Measurements from ENCODE around the gene PGBD5.

PGBD5 gene

DNA sequence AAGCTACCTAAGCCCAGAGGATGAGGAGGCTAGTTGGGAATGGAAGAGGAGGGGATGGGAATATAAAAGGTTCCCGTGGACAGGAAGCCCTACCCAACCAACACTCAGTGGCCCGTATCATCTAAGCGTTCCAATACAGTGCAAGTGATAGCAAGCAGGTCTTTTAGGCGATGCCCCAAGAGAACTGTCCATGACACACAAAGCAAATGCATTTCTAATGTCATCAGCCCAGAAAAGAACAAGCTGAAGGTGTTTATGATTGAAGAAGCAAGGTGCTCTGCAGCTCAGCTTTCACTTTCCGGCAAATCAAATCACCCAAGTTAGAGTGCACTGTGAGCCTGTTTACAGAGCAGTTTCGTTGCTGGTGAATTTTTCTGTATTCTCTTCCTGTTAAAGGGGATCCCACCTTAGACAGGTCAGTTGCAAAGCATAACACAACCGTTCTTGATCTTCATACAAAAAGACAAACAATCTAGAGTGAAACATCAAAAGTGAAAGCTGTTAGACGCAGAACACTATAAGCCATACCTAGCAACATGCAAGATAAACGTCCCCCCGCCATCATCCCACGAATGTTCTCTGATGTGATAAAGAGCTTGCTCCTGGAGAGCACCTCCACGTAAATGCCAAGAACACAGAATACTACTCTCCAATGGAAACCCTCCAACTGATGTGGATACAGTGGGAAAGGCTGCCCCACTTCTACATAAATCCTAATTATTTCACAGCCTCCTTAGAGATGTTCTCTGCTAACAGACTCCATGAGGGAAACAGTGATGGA is 54.0 kb downstream of the PGBD5 start:
- no peak for DNase-seq

DNA sequence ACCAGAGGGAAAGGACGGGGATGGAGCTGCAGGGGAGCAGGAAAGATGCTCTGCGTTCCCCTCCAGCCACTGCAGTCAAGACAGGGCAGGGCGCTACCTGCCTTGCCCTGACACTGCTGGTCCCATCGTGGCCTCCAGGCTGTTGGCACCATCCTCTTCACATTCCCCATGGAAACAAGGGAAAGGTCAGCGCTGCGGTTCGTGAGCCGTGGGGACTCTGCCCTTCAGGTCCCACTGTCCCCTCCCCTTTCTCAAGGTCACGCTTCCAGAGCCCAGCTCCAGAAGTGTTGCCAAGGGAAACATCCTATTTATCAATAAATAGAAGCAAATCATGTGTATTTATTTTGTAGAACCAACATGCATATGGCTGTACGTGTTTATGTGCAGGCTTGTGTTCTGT is 56.0 kb downstream of the PGBD5 start:
- DNase-seq = no peak

DNA sequence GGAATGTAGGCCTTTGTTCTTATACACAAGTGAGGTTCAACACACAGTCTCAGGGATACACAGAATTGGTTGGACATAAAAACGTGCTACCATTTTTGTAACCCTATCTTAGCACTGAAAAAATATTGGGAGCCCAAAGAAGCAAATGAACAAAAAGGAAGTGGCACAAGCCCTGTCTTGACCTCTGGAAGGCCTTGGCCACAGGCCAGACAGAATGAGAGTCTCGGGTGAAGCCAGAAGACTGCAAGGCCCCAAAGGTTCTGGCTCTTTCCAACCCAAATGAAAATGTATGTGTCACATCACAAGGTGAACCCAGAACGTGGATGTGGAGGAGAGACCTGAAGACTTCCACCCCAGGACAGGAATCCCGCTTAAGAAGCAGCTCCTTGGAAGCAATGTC is 57.3 kb downstream of the PGBD5 start:
- no peak for DNase-seq

DNA sequence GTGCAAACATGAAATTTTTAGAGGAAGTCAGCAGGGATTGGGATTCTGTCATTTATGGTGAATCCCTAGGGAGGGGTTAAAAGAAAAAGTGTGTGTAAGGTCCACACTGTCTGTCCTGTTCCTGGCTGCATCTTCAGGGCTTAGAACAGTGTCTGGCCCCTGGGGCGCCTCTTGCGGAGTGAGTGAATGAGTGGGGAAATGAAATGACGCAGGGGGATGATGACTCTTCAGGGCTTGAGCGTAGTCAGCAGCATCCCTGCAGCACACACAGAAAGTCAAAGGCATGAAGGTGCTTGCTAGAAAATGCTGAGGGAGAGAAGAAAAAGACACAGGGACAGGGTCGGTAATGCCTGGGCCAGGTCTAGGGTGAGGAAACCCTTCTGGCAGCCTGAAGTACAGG is 57.8 kb downstream of the PGBD5 start:
- DNase-seq = no peak

DNA sequence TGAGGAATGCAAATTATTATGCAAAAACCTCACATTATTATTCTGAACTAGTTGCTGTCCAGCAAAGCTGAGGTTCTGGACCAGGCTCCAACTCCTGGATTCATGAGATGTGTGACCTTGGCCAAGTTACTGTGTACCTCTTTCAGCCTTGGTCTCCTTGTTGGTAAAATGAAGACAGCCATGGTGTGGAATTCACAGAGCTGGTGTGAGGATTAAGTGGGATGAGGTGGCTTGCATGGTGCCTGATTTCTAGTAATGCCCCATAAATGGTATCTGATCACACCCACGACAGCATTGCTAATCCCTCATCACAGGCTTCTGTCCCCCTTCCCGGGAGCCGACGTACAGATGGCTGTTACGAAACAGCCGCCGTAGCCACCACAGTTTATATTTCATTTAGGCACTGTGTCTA is 59.6 kb downstream of the PGBD5 start:
- no peak for DNase-seq

DNA sequence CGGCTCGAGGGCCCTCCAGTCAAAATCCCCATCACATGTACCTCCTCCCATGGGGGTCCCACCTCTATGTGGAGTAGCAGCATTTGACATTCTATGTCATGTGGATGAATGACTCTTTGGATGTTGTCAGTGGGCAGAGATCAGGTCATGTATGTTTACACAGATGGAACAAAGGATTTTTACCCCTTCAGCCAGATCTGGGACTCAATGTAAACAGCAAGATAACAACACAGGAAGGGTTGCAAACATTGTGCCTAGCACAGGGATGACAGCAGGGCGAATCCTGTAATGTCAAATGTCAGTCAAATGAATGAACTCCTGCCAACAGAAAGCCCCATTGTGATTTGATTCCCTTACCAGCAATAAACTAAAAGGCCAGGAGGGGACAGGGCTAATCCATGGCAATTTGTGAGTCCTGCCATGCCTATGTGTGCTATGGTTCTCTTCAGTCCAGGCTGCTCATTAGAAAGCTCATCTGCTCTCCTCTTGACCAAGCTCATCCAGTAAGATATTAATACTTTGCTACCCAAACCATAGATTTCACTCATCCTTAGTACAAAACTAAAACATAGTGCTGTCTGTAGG is 60.3 kb downstream of the PGBD5 start:
- DNase-seq = no peak

DNA sequence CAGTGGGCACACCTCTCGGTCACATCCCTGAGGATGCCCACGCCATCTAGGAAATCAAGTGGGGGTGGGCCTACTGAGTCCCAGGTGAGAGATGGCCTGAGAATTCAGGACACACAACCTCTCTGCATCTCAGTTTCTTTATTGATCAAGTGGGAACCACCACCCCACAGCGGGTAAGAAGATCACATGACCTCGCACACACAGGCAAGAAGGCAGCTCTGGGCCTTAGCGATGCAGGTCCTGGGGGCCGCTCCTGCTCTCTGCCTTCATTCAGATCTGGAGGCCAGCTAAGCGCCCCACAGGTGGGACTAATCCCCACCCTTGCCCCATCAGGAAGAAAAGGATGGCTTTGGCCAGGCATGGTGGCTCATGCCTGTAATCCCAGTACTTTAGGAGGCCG is 63.2 kb downstream of the PGBD5 start:
- no peak for DNase-seq

DNA sequence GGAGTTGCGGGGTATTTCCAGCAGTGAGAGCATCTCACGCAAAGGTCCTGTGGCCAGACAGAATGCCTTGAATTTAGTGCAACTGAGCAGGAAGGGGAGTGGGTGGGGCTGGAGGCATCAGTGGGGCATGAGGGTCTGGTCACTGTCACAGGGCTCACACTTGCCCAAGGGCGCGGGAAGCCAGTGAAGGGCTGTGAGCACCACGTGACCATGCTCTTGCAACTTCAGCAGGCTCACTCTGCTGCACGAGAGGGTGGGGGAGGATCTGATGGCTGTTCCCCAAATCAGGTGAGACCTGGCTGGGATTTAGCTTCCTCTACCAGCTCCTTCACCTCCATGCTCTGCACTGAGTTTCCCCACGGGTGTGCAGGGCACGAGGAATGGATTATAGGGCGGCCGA is 64.2 kb downstream of the PGBD5 start:
- DNase-seq = no peak

DNA sequence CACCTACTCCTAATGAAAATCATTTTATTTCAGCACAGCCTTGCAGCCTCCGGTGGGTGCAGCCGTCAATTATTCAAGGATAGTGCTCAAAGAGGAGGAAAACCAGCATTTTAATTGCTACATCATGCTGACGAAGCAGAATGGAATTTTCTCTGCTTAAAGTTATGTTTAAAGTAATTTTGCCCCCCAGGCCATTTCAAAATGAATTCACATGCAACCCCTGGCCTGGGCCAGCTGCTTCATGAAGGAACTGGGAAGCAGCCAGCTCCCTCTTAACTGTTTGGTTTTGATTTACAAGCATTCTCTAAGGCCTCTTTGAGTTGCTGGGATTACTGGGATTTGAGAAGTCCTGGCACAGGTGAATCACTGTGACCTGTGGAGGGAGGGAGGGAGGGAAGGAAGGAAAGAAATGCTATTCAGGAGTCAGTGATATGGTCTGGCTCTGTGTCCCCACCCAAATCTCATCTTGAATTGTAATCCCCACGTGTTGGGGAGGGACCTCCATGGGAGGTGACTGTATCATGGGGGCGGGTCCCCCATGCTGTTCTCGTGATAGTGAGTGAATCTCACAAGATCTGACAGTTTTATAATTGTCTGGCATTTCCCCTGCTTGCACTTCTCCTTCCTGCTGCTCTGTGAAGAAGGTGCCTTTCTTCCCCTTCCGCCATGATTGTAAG is 66.0 kb downstream of the PGBD5 start:
- DNase-seq = no peak

DNA sequence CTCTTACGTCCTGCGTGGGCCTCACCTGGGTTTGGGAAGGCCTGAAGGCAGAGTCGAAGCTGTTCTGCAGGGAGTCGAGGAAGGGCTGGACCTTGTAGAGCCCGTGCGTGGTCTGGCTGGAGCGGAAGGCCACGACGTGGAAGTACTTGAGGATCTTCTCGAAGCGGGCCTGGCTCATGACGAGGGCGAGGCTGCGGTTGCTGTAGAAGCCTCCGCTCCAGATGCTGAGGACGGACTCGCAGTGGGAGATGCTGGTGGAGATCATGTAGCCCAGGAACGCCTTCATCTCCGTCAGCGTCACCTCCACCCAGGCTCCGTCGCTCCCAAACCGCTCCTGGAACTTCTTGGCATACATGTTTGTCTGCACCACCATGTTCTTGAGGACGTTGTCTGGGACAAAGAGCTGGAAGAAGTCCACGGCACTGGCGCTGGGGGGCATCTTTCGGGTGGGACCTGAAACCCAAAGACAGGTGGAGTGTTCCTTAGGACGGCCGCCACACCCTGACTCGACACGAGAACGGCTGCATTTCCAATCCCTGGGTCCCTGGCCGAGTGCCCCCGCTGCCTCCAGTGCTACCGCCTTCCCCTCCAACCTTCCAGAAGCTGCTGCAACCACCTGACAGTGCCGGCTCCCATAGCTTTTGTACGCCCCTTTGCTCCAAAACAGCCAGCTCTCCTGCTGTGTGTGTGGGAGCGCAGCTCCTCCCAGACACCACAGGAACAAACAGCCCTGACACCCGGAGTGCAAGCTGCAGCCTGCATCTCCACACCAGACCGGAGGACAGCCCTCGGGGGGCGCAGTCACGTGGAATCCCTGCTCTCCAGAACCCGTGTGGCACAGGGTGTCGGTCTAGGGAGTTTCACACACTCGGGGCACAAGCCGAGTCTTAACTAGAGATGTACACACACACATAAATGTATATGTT is 69.0 kb downstream of the PGBD5 start:
- DNase-seq = no peak

DNA sequence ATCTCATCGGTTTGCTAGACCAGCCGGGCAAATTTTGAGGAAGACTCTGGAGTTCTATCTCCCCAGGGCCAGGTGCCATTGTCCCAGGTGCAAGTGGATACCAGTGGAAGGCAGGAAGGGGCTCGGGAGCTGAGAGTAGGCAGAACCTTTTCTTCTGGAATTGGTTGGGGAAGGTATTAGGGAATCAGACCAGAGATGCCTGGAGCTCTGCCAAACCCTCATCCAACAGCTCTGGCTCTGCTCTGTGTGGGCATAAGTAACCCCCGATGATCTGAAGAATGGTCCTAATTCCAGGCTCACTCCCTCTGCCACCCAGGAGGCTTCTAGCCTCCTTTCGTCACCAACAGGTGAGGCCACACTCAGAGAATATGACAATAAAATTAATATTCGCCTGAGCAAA is 69.9 kb downstream of the PGBD5 start:
- DNase-seq = no peak

DNA sequence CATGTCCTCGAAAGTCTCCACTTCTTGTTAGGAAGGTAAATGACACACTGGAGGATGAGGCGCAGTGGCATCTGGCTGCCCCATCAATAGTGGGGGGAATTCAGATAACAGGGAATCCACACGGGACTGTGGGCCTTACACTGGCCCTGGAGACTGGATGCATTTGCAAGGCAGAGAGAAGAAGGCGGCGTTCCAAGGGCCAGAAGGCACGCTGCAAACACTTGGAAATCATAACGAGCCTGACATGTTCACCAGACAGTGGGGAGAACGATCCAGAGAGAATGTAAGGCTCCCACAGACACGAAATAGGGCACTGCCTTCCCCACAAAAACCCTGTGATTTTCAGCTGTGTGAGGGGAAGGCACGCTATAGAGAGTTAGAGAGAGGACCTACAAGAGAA is 70.5 kb downstream of the PGBD5 start:
- no peak for DNase-seq

DNA sequence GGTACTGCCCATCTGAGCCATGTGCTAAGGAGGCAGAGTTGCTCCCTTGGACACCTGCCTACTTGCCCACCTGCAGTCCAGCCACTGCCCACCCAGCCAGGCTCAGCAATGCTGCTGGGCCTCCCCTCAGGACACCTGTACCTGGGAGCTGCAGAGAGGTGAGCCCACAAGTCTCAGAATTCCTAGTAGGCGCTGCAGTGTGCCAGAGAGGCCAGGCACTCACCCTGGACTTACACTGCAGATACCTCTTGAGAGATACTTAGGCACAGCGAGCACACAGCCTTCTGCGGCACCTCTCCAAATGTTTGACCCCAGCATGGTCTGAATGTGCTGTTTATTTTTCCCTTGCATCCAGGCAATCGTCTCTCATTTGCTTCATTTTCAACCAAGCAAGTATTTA is 71.0 kb downstream of the PGBD5 start:
- DNase-seq = no peak

DNA sequence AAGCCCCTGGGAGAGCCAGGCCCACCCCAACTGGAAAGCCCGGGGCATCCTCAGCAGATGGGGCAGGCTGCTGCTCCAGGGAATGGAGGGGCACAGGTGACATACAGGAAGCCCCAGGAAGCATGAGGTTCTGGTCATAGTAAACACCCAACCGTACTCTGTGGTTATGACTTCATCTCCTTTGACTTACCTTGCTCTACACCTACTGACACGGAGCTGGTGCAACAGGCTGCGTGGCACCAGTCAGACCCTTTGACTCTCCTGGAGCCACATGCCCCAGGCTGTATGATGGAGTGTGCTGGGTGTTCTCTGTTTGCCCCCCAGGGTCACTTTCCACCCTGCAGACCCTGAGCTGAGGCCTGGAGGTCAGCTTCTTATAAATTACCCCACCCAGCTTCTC is 72.1 kb downstream of the PGBD5 start:
- no peak for DNase-seq

DNA sequence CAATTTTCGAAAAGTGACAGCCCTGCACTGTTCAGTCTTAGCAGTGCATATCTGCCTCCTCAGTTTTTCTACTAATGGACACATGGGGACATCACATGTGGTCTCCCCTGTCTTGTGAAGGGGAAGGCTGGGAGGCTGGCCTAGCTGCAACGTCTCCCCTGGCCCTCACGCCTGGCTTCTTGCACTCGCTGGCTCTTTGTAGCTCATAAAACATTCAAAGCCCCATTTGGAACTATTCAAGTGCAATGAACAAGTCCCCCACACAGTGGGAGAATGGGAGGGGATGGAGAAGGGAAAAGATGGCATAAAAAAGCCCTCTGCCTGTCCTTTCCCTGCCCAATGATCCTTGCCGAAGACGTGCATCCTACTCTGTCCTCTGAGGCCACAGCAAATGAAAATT is 73.6 kb downstream of the PGBD5 start:
- no peak for DNase-seq

DNA sequence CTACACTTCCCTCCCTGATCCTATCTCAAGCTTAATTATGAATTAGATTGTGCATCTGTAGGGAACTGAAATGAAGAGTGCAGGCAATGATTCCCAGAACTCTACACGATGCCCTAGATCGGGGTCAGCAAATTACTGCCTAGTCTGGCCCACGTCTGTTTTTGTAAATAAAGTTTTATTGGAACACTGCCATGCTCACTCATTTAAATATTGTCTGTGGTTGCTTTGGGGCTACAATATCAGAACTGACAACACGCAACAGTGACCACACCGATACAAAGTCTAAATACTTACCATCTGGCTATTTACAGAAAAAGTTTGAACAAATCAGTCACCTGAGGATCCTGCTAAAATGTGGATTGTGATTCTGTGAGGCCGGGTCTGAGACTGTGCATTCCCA is 74.1 kb downstream of the PGBD5 start:
- no peak for DNase-seq

DNA sequence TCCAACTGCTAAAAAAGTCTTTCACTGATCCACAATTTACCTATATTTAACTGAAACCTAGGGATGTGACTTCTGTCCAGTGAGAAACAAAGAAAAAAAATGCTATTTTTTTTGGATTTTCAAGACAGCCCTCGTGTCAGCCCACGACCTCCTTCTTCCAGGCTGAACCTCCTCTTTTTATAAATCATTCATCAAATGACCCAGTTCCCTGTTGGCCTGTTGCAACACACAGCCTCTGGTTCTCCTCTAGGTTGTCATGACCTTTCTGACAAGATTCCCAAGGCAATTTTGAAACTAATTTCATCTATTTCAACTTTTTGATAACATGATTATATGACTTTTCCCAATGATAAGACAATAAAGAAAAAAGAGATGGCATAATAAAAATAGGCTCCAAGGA is 74.6 kb downstream of the PGBD5 start:
- no peak for DNase-seq

DNA sequence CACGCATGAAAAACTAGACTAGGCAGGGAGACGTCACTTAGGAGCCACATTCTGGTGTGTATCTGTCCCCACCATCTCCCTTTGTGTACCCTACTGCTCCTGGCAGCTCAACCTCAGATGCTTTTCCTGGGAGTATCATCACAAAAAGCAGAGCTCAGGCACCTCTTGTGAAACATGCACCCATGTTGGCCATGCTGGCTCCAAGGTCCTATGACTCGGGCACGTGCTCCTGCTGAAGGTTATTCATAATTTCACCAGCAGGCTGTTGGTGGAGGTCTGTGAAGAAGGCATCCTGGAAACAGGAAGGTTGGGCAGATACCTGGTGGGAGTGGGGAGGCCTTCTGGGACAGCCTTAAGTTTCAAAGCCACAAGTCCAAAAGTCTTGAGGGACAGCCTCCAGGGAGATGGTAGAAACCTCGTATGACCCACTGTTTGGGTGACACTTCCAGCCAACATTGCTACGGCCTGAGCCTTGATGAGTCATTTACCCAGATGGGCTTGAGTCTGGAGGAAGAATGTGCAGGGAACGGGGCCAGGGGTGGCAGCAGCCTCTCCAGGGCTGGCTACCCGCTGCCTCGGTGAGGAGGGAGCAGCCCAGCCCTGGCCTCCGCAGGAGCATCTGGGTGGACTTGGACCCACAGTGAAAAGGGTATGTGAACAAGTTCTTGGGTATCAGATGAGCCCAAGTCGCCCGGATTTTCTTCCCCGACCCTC is 75.8 kb downstream of the PGBD5 start:
- DNase-seq = no peak

DNA sequence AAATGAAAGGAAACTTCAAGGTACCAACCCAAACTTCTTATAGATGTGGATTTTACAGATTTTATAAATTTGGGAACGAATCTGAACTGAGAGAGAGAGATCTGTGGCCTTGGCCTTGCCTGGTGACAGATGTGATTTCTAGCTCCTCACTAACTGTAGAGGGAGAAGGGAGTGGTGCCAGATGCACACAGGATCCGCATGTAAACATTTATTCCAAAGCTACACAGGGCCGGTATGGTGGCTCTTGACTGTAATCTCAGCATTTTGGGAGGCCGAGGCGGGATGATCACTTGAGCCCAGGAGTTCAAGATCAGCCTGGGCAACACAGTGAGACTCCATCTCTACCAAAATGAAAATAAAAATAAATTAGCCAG is 77.1 kb downstream of the PGBD5 start:
- peak; percentile 75 for DNase-seq

DNA sequence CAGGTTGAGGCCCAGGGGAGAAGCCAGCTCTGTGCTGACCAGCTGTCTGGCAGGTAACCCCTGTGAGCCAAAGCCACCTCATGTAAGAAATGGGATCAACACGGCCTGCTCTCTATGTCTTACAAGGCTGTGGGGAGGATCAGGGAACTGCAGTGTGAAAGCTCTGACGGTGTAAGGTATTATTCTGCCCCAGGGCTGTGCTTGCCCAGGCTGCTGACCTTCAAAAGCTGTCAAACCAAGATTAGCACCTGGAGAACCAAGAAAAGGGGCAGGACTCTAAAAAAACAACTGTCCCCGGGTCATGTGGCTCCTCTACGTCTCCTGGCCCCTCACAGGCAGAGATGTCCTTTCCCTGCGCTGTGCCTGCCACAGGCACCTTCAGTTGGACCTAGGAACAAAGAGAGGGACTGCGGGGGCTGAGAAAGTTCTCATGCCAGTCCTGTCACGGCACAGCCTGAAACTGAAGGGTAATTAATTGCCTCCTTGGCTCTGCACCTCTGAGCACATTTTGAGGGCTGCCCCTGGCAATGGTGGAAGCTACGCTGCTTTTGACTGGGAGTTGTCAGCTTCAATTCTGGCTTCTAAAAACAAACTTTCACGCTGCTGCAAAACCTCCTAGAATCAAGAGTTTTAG is 77.6 kb downstream of the PGBD5 start:
- peak; percentile 50 for DNase-seq

DNA sequence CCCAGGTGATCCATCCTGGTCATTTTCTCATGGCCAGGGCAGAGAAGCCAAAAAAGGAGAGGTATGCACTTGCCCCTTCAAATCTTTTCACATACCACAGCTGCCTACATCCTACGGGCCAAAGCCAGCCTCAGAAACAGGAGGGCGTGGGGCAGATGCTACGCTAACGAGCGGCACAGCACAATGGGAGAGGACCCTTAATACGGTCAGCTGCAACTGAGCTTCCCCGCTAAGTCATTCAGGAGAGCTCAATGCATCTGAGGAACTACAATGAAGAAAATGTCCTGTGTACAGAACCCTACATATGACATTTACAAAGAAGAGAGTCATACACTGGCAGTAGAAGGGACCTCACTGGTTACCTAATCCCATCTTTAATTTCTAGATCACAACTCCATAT is 78.2 kb downstream of the PGBD5 start:
- DNase-seq = no peak

All from NCI-H1694 (cell line).